CD4-positive, alpha-beta T cell (primary cell): Measurements from ENCODE around the gene PAK6. TPM values are rescaled to one million over a fixed set of nuclear protein-coding genes. Genes with fewer than 3 reads are reported as not detected.

ENCODE experiments used
- ATAC-seq: fragments of 200-7000 bp; cut with Tn5 transposase; one replicate; pipeline ENCODE4 v1.10.0; 2022; ENCODE audit warnings: mild to moderate bottlenecking; ENCODE audit not compliant: poor library complexity
- CTCF ChIA-PET: fragments of 350-600 bp; sonication (Branson Sonifier 250); formaldehyde crosslinking; loops from one replicate; lab custom pipeline; 2021; ENCODE audit warnings: antibody characterized with exemption, inconsistent platforms; lab: Charles Lee
- POLR2A ChIA-PET: fragments of 350-600 bp; sonication (Branson Sonifier 250); formaldehyde crosslinking; loops from one replicate; lab custom pipeline; 2021; ENCODE audit warnings: antibody characterized with exemption, inconsistent platforms; lab: Charles Lee
- DNase-seq, 14 experiments: peaks; one replicate each; pipeline ENCODE4 v3.0.0-alpha.2; 2013 to 2020; ENCODE audit warnings: mixed read lengths in 2 of 14
- H3K27ac ChIP-seq, 2 donors: one replicate each; pipeline versions ENCODE4 v1.5.1 to v1.7.0; 2013; ENCODE audit warnings: low read length in 2 of 2, low read depth in 1 of 2, mild to moderate bottlenecking in 1 of 2
- H3K27me3 ChIP-seq, 2 experiments: 1 replicate in 1 of 2; 2 replicates in 1 of 2; pipeline versions ENCODE4 v1.6.1 to v1.7.0; 2013; ENCODE audit warnings: low read length in 2 of 2, control low read depth in 1 of 2, mild to moderate bottlenecking in 1 of 2, moderate library complexity in 1 of 2; ENCODE audit not compliant: insufficient read depth in 2 of 2, control insufficient read depth in 1 of 2
- H3K36me3 ChIP-seq: one replicate; pipeline ENCODE4 v1.6.1; 2013; ENCODE audit warnings: low read length, control low read depth; ENCODE audit not compliant: insufficient read depth
- H3K4me1 ChIP-seq: one replicate; pipeline ENCODE4 v1.6.1; 2013; ENCODE audit warnings: low read length, control low read depth; ENCODE audit not compliant: insufficient read depth
- H3K4me3 ChIP-seq: one replicate; pipeline ENCODE4 v1.5.1; 2013; ENCODE audit warnings: mild to moderate bottlenecking, low read length, moderate library complexity
- H3K9me3 ChIP-seq, 2 experiments: 1 replicate in 1 of 2; 2 replicates in 1 of 2; pipeline versions ENCODE4 v1.6.1 to v1.7.0; 2013; ENCODE audit warnings: low read length in 2 of 2, mild to moderate bottlenecking in 2 of 2, control low read depth in 1 of 2, moderate library complexity in 1 of 2; ENCODE audit not compliant: control insufficient read depth in 1 of 2, insufficient read depth in 1 of 2
- H3K27ac Mint-ChIP-seq: one replicate; pipeline ENCODE4 v1.8.0; 2020; ENCODE audit warnings: mixed read lengths
- H3K27me3 Mint-ChIP-seq: one replicate; pipeline ENCODE4 v1.8.0; 2021; ENCODE audit warnings: mixed read lengths
- H3K36me3 Mint-ChIP-seq: one replicate; pipeline ENCODE4 v1.8.0; 2021; ENCODE audit warnings: low read depth, mixed read lengths
- H3K4me1 Mint-ChIP-seq: one replicate; pipeline ENCODE4 v1.8.0; 2021; ENCODE audit warnings: low read depth, mixed read lengths
- H3K4me3 Mint-ChIP-seq: one replicate; pipeline ENCODE4 v1.8.0; 2020; ENCODE audit warnings: mild to moderate bottlenecking, mixed read lengths
- H3K9me3 Mint-ChIP-seq: one replicate; pipeline ENCODE4 v1.8.0; 2020; ENCODE audit warnings: mixed read lengths
- intact Hi-C, 2 experiments: fragments of 100-400 bp; cut with DNase I in 1 of 2; cut with micrococcal nuclease in 1 of 2; formaldehyde crosslinking; loops; one replicate each; pipeline versions ENCODE4 v1.15.1 to v1.9.0; 2023 to 2025; cut with DNase I, micrococcal nuclease
- total RNA-seq, 174 experiments: library from RNA in 2 of 174; stranded (reverse) in 2 of 174; gene quantifications; one replicate each; pipeline ENCODE4 v1.2.3 and lab custom pipeline; 2021 to 2026
- TF ChIP-seq, protein P1 (sequence below): fragments of 200-600 bp; IDR thresholded peaks from one replicate; pipeline ENCODE4 v1.8.0; 2022; ENCODE audit warnings: antibody characterized with exemption, mild to moderate bottlenecking

PAK6 gene
- total RNA-seq, 2 experiments from 2014 or later: 0.34 to 0.36 TPM

- Mint-ChIP-seq H3K9me3 (no peaks in the 10 kb centered on the region), H3K36me3 (peaks cover 2% of the 10 kb centered on the region), H3K4me1 (peaks cover 30% of the 10 kb centered on the region), H3K27ac (no peak overlapping the region), H3K4me3 (peak overlapping the region; percentile 50), H3K27me3 (no peaks in the 10 kb centered on the region)
- intact Hi-C loops: no loop called here
- Histone ChIP-seq H3K27ac (no peak overlapping the region), H3K27me3 (no peaks in the 10 kb centered on the region), H3K4me3 (no peak overlapping the region), H3K4me1 (peaks cover 36% of the 10 kb centered on the region), H3K36me3 (no peaks in the 10 kb centered on the region), H3K9me3 (no peaks in the 10 kb centered on the region)
- ATAC-seq: peak; percentile 67
- ChIA-PET POLR2A (interaction anchor here (0.7 kb wide), 2 partner anchors 9 to 63 kb away, joined by 3 read pairs; no protein-coding TSS in a partner anchor), CTCF (interaction anchor here (1.3 to 4.5 kb wide), 3 partner anchors 9 to 39 kb away, joined by 4 to 14 read pairs (median 4); partner anchors contain the start of gene INAFM2)
- TF ChIP-seq, protein P1, sequence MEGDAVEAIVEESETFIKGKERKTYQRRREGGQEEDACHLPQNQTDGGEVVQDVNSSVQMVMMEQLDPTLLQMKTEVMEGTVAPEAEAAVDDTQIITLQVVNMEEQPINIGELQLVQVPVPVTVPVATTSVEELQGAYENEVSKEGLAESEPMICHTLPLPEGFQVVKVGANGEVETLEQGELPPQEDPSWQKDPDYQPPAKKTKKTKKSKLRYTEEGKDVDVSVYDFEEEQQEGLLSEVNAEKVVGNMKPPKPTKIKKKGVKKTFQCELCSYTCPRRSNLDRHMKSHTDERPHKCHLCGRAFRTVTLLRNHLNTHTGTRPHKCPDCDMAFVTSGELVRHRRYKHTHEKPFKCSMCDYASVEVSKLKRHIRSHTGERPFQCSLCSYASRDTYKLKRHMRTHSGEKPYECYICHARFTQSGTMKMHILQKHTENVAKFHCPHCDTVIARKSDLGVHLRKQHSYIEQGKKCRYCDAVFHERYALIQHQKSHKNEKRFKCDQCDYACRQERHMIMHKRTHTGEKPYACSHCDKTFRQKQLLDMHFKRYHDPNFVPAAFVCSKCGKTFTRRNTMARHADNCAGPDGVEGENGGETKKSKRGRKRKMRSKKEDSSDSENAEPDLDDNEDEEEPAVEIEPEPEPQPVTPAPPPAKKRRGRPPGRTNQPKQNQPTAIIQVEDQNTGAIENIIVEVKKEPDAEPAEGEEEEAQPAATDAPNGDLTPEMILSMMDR: no peak
- peak in 7 of 14 experiments; percentile 23 to 84 (median 67) for DNase-seq
Observed at GRCh38 chr15:40313531-40314398, 74.9 kb downstream of the PAK6 start.

GRCh38 chr15:40314723-40315276, 75.9 kb downstream of the PAK6 start:
- Mint-ChIP-seq H3K27ac (no peak overlapping the region), H3K4me1 (peaks cover 20% of the 10 kb centered on the region), H3K27me3 (no peaks in the 10 kb centered on the region), H3K4me3 (no peak overlapping the region), H3K36me3 (no peaks in the 10 kb centered on the region), H3K9me3 (no peaks in the 10 kb centered on the region)
- Histone ChIP-seq H3K27ac (no peak overlapping the region), H3K4me3 (no peak overlapping the region), H3K9me3 (no peaks in the 10 kb centered on the region), H3K4me1 (peaks cover 25% of the 10 kb centered on the region), H3K36me3 (no peaks in the 10 kb centered on the region), H3K27me3 (no peaks in the 10 kb centered on the region)
- ATAC-seq (no peak), DNase-seq (no peak)
- ChIA-PET POLR2A (interaction anchor here (0.6 kb wide), 1 partner anchor 88 kb away, joined by 3 read pairs; no protein-coding TSS in a partner anchor), CTCF (interaction anchor here (0.9 to 1.4 kb wide), 2 partner anchors 8 to 36 kb away, joined by 3 to 4 read pairs; partner anchors contain the start of gene INAFM2)
- intact Hi-C loops: no loop called here
- TF ChIP-seq, protein P1: no peak

DNA sequence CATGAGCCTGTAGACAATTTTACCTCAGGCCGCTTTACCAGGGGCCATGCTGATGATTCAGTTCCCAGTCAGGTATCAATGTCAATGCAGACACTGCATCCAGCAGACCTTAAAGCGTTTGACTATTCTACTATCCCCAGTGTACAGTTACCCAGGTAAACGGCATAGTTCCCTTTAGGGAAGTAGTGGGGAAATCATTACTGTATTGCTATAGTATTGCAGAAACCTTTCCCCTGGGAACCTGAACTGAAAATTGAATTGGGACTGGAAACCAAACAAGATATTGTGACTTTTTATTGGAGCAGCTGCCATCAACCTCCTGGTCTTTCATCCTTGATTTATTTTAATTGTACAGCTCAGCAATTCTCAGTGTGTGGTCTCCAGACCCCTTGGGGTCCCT, 78.1 kb downstream of the PAK6 start:
- Histone ChIP-seq H3K4me3 (no peak overlapping the region), H3K27ac (no peak overlapping the region), H3K36me3 (no peaks in the 10 kb centered on the region), H3K4me1 (peaks cover 24% of the 10 kb centered on the region), H3K27me3 (no peaks in the 10 kb centered on the region), H3K9me3 (no peaks in the 10 kb centered on the region)
- no peaks in the 10 kb centered on the region for H3K27me3 Mint-ChIP-seq
- POLR2A ChIA-PET: interaction anchor here (1.3 kb wide), 1 partner anchor 10 kb away, joined by 4 read pairs; no protein-coding TSS in a partner anchor
- H3K36me3 Mint-ChIP-seq: no peaks in the 10 kb centered on the region
- peaks cover 22% of the 10 kb centered on the region for H3K4me1 Mint-ChIP-seq
- H3K4me3 Mint-ChIP-seq: no peak overlapping the region
- H3K27ac Mint-ChIP-seq: no peak overlapping the region
- no peak for DNase-seq
- no peaks in the 10 kb centered on the region for H3K9me3 Mint-ChIP-seq
- CTCF ChIA-PET: interaction anchor here (0.9 to 3.5 kb wide), 3 partner anchors 9 to 105 kb away, joined by 3 to 14 read pairs (median 8); partner anchors contain the start of gene PLCB2
- ATAC-seq: no peak
- TF ChIP-seq, protein P1: no peak
- intact Hi-C loops: no loop called here
